PFSK-1 (cell line): Measurements from ENCODE around the gene ZBTB1.

ENCODE experiments used
- FOXP2 ChIP-seq: optimal IDR thresholded peaks from 2 replicates; pipeline ENCODE3; 2011; ENCODE audit warnings: borderline replicate concordance, control low read depth, inconsistent platforms; ENCODE audit not compliant: insufficient read depth; ENCODE audit errors: extremely low read length, extremely low read depth
- POLR2AphosphoS5 ChIP-seq: IDR thresholded peaks from 2 replicates; pipeline ENCODE4 v1.6.1; 2012; ENCODE audit warnings: low read depth, mild to moderate bottlenecking, control low read depth, low read length, moderate library complexity
- REST ChIP-seq, 2 experiments: IDR thresholded peaks; 2 replicates each; pipeline versions ENCODE4 v1.6.1 to v1.8.0; 2011 to 2012; ENCODE audit warnings: low read depth in 2 of 2, low read length in 2 of 2, control low read depth in 1 of 2, inconsistent platforms in 1 of 2, mild to moderate bottlenecking in 1 of 2, moderate library complexity in 1 of 2; ENCODE audit not compliant: insufficient read depth in 1 of 2
- SIN3A ChIP-seq: IDR thresholded peaks from 2 replicates; pipeline ENCODE4 v1.6.1; 2012; ENCODE audit warnings: mild to moderate bottlenecking, low read length, moderate library complexity, borderline replicate concordance; ENCODE audit not compliant: insufficient read depth
- TAF1 ChIP-seq: IDR thresholded peaks from 2 replicates; pipeline ENCODE4 v1.6.1; 2012; ENCODE audit warnings: low read length, control low read depth, borderline replicate concordance; ENCODE audit not compliant: insufficient read depth

DNA sequence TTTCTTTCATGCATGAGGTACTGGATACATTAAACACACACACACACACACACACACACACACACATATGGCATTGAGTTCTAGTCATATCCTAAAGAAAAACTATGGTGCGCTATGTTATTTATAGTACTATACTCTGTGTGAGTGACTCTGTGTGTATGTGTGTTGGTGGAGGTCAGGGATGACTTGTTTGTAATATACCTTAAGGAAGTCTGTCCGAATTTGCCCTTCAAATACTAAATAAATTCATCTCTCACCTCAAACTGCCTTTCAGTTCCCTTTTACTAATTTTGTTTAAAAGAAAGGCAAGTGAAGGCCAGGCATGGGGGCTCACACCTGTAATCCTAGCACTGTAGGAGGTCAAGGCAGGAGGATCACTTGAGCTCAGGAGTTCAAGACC, 41.4 kb upstream of the ZBTB1 start:
- TF ChIP-seq TAF1 = no peak
- no peak for TF ChIP-seq POLR2AphosphoS5
- TF ChIP-seq REST (IDR thresholded peaks at IDR 0.05; ENCODE audit: insufficient read depth in 1 of 2, low read depth in 2 of 2, low read length in 2 of 2) = no peak
- TF ChIP-seq SIN3A = no peak
- no peak for TF ChIP-seq FOXP2
